ENCODE data around the gene RALY.

The RALY gene

DNA sequence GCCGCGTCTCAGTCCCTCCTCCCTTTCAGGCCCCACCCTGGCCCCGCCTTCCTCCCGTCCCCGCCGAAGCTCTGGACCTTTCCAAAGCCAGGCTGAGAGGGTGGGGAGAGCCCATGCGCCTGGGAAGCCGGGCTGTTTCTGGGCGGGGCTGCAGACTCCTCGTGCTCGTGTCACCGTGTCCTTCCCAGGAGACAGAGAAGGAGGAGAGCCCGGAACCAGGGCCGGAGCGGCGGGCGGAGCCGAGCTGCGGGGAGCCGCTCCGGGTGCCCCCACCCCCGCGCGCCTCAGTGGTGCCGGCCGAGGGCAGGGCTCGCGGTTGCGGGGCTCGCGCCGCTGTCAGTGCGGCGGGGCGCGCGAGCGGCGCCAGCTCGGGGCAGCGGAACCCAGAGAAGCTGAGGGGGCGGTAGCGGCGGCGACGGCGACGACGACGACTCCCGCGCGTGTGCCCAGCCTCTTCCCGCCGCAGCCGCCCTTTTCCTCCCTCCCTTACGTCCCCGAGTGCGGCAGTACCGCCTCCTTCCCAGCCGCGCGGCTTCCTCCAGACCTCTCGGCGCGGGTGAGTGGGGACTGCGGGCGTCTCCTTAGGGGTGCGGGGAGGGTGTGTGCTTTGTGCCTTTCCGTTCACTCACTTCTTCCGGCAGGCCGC lies at the start of gene RALY:
TSS of gene RALY (plus strand) at position 336 of the 646 bp plus-strand sequence. CDS start 78,164 bp downstream, outside the sequence.
- no peak for DNase-seq

DNA sequence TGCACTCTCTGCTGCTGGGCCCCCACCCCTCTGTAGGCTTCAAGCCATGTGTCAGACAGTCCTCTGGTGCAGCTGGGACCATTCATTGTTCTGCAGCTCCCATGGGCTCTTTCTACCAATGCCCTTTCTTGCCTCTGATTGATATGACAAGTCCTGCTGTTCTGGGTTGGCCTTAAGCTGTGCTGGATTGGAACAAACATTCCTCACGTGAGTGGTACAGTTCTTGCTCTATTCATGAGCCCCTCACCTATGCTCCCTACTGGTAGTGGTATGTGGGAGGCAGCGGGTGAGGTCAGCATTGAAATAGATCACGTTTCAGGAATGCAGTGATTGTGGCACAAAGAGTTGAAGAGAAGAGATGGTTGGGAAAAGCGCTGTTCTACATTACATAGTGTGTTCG lies 48.8 kb upstream of the RALY start:
- no peak for DNase-seq

- DNase-seq: no peak
Observed at GRCh38 chr20:33945391-33946081, 48.2 kb upstream of the RALY start.

GRCh38 chr20:33947709-33948295 lies 45.9 kb upstream of the RALY start:
- DNase-seq: peak; percentile 81

DNA sequence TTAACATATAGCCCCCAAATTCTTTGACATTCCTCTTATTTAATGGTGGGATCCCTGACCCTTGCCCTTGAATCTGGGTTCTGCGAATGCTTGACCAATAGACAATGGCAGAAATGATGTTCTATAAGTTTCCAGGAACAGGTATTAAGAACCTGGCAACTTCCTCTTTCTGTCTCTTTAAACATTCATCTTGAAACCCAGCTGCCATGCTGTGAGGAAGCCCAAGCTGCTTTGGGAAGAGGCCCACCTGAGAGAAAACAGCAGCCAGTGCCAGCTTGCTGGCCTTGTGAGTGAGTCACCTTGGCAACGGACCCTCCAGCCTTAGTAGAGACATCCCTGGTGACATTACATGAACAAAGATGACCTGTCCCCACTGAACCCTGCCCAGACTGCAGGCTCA lies 45.2 kb upstream of the RALY start:
- no peak for DNase-seq

DNA sequence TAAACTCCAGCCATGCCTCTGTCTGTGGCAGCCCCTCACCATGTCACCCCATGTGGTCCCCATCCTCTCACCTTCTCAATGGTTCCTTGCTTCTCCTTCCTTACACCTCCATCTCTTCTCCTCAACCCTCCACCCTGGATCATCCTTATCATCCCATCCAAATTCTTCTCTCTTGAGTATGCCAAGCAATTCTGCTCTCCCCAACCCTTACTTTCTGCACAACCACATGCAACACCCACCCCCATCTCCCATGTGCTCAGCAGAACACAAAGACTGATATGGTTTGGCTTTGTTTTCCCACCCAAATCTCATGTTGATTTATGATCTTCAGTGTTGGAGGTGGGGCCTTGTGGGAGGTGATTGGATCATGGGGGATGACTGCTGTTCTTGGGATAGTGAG lies 42.5 kb upstream of the RALY start:
- no peak for DNase-seq

DNA sequence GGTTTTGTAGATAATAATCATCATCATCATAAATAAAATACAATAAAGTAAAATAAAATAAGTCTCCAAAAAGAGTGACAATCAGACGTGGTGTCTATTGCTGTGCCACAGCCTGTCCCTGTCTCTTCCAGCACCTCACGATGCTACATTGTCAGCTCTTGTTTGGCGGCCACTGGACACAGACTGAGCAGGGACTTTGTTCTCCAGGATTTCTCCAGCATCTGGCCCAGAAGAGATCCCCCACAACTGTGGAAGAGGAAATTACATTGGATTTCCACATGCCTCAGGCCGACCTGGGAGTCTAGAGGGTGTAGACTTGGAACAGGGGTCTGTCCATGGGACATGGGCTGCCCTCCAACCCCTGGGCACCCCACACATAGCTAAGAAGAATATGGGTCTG lies 39.2 kb upstream of the RALY start:
- no peak for DNase-seq

- DNase-seq: no peak
Observed at GRCh38 chr20:33963751-33964150, 30.0 kb upstream of the RALY start.

DNA sequence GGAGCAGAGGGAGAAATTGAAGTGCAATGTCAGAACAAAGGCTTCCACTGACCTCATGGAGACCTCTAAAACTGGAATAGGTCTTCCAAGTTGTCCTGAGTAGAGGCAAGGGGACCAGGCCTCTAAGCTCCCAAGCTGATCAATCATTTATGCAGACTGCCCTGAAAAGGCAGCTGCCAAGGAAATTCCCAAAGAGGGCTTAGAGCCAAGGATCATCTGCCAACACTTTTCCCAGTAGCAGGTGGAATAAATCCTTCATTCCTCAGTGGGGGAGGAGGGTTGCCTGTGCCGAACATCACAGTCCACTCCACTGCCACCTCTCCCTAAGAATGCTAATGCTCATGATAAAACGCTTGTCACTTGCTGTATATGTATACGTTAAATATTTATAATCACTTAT lies 29.3 kb upstream of the RALY start:
- DNase-seq: peak; percentile 89

DNA sequence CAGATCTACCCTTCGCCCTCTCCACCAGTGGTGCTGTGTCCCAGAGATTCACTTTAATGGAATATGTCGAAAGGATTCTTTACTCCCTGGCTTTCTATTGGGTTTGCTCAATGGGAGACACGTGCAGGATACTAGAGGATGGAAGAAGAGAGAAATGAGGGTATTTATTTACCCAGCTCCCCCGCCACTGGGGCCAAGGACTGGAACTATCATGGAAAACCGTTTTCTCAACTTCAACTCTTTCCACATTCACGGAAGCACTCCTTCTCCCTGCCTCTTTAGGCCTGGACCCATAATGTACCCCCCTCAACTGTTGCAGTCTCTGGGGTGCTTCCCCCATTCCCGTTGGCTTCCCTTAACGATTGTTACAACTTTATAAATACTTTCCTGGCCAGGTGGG lies 26.6 kb upstream of the RALY start:
- no peak for DNase-seq

DNA sequence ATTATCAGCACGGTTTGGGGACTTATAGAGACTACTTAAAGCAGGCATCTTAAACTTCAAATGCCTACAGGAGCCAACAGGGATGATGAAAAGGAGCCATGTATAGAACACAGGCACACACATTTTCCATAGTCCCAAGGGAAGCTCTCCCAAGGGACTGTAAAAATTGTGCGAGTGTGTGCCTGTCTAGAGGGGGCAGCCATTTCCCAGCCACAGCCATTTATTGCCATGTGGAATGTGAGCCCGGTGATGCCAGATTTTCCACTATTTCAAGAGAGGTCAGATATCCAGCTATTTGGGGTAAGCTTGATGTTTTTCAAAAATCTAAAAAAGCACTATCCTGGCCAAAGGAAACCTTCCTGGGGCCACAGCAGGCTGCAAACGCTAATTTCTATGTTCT lies 24.1 kb upstream of the RALY start:
- no peak for DNase-seq

DNA sequence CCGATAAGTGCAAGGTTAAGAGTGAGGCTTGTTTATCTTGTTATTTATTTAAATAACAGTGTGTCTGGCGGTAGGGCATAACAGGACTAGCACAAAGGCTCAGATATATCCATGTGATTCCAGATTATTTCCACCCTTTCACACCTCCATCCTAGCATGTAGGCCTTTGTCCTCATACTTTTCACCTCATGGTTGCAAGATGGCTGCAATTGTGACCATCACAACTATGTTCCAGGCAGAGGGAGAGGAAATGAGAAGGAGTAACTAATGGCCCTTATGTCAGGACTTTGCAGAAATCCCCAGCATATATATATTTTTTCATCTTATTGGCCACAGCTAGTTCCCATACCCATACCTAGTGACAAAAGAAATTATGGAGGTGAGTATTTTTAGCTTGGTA lies 23.5 kb upstream of the RALY start:
- DNase-seq: no peak

- no peak for DNase-seq
Observed at GRCh38 chr20:33971147-33971975, 22.4 kb upstream of the RALY start.

DNA sequence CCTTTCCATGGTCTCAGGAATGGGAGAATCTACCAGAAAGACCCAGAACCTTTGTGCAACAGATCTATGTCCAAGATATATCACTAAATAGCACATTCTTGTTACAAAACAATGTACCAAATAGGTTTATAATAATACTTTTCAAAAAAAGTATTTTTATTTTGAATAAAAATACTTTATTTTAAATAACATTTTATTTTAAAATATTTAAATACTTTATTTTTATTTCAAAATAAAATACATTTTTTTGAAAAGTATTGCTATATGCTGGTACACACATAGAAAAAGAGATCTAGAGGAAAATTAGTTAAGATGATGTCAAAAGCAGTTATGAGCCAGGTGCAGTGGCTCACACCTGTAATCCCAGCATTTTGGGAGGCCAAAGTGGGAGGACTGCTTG lies 16.8 kb upstream of the RALY start:
- DNase-seq: no peak

DNA sequence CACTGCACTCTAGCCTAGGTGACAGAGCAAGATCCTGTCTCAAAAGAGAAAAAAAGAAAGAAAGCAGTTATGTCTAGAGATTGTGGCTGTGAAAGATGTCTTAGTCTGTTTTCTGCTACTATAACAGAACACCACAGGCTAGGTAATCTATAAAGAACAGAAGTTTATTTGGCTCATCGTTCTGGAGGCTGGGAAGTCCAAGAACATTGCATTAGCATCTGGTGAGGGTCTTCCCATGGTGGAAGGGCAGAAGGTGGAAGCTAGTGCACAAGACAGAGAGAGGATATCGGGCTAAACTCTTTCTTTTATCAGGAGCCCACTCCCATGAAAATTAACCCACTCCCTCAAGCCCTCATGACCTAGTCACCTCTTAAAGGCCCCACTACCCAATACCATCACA lies 16.2 kb upstream of the RALY start:
- DNase-seq: no peak

DNA sequence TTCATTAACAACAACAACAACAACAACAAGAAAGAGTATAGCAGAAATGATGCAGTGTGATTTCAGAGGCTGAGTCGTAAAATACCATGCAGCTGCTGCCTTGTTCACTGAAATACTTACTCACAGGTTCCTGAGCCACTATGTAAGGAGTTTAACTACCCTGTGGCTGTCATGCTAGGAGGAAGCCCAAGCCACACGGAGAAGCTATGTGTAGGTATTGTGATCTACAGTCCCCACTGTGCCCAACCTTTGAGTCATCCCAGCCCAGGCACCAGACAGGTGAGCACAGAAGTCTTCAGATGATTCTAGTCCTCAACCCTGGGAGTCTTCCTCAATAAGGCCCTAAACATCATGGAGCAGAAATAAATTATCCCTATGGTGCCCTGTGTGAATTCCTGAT lies 14.6 kb upstream of the RALY start:
- no peak for DNase-seq

DNA sequence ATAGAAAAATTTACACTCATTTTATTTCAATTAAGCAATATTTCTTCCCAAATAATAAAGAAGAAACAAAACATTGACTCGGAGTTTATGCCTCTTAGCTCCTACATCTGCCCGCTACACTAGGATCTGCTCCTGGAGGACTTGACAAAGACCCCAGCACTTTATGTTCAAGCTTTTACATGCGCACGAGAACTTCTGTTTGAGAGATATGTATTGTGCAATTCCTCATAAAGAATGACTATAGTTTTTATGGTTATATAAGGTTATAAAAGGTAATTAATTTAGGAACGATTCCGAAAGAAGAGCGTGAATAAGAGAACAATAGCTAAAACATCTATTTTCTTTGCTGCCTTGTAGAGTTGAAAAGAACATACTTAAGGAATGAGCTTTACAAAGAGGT lies 12.4 kb upstream of the RALY start:
- DNase-seq: no peak

- DNase-seq: no peak
Observed at GRCh38 chr20:33981964-33982363, 11.7 kb upstream of the RALY start.

DNA sequence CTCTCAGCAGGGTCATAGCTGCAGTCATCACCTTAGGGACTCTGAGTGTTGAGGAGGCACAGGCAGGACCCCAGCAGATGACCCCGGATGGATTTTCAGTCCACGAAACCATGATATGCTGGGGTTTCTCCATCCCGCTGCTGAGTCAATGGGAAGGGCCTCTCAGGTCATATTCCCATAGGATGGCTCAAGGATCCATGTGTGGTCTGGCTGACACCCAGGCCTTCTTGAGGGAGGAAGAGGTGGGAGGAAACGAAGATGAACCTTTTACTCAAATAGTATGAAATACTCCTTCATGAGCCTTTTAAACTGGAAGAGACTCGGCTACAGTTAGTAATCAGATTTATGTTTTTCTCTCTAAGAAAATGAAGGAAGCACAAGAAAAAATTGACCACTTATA lies 10.3 kb upstream of the RALY start:
- DNase-seq: no peak

GRCh38 chr20:33984182-33984719 lies 9.5 kb upstream of the RALY start:
- no peak for DNase-seq

DNA sequence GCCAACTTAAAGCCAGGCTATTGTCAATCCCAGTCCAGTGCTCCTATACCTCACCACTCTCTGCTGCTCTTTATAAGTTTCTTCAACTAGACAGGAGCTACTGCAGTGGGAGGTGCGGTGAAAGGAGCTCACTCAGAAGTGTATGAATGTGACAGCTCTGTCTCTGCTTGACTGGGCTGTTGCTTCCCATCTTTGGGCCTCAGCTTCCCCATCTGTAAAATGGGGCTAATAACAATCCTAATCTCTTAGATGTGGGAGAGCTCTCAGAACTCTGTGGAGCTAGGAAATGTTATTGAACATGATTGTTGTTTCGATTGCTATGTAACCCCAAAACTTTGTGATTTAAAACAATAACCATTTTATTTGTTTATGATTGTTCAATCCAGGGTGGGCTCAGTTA lies 8.4 kb upstream of the RALY start:
- no peak for DNase-seq

GRCh38 chr20:33985830-33986229 lies 7.9 kb upstream of the RALY start:
- no peak for DNase-seq

- no peak for DNase-seq
Observed at GRCh38 chr20:33986560-33987216, 7.0 kb upstream of the RALY start.

All from NCI-H82 (cell line).